ENCODE measurements around the gene AZIN2. TPM values are rescaled to one million over a fixed set of nuclear protein-coding genes. Genes with fewer than 3 reads are reported as not detected.

The AZIN2 gene
- total and polyA plus RNA-seq, 2 of the 8 experiments (the other 6 are each of a cell fraction or from before 2014, with no cell fraction given), result 0.22 to 0.91 TPM

- H2AFZ ChIP-seq (ENCODE audit: low read length), result no peak overlapping the region
- no peak overlapping the region for H3K9ac ChIP-seq (replicated peaks in 1 of 4; ENCODE audit: extremely low read depth in 1 of 4, low read depth in 3 of 4, low read length in 3 of 4)
- no peaks in the 10 kb centered on the region for H3K79me2 ChIP-seq (ENCODE audit: control insufficient read depth in 1 of 2, insufficient read depth in 2 of 2, low read length in 2 of 2)
- no peak overlapping the region for H3K56ac ChIP-seq (replicated peaks; ENCODE audit: insufficient read length, low read depth, low read length)
- ChIA-PET POLR2A (ENCODE audit: partially characterized antibody) (no interaction called here), CTCF (ENCODE audit: partially characterized antibody) (interaction anchor here (1.2 to 5.1 kb wide), 2 partner anchors 13 to 109 kb away, joined by 3 to 28 read pairs; no protein-coding TSS in a partner anchor)
- no peak overlapping the region for H3K27ac ChIP-seq (ENCODE audit: low read depth, low read length)
- FAIRE-seq (no peak), DNase-seq (ENCODE audit: low read depth in 1 of 2, low spot score in 2 of 2) (no peak)
- H2BK5ac ChIP-seq (ENCODE audit: low read depth, low read length), result no peak overlapping the region
- H2BK20ac ChIP-seq (ENCODE audit: low read length), result no peak overlapping the region
- H3K4me1 ChIP-seq (replicated peaks in 1 of 4; ENCODE audit: control insufficient read depth in 3 of 4, insufficient read depth in 4 of 4, low read length in 3 of 4), result peaks cover 0 to 3% (median 1%) of the 10 kb centered on the region in 4 experiments; a peak in 2 of 7 replicates
- no peaks in the 10 kb centered on the region for H3K9me3 ChIP-seq (ENCODE audit: insufficient read depth in 2 of 2, low read depth in 1 of 2, low read length in 1 of 2)
- no peak overlapping the region for H3K14ac ChIP-seq (ENCODE audit: insufficient read length)
- WGBS, 2 experiments (ENCODE audit: extremely low coverage in 1 of 2, insufficient coverage in 1 of 2, insufficient read length in 1 of 2, insufficient replicate concordance in 2 of 2, low coverage in 1 of 2, low lambda C conversion rate in 2 of 2, missing lambda C conversion rate in 1 of 2), result 6% methylated on average over 1 of the region's 1 CpG; no CpG with 5 or more reads in 1 of the 2 experiments
- no peaks in the 10 kb centered on the region for H4K20me1 ChIP-seq (replicated peaks in 1 of 2; ENCODE audit: control insufficient read depth in 1 of 2, insufficient read depth in 2 of 2, low read length in 2 of 2)
- H3K18ac ChIP-seq (ENCODE audit: extremely low read depth, low read length), result no peak overlapping the region
- no peak overlapping the region for H4K8ac ChIP-seq (ENCODE audit: extremely low read depth, insufficient read depth, low read length)
- no peak overlapping the region for H2AK5ac ChIP-seq (ENCODE audit: low read depth, low read length)
- no peaks in the 10 kb centered on the region for H3K36me3 ChIP-seq (ENCODE audit: control insufficient read depth in 2 of 4, insufficient read depth in 4 of 4, low read length in 3 of 4)
- H3K4ac ChIP-seq (replicated peaks; ENCODE audit: insufficient read length, low read depth, low read length), result no peak overlapping the region
- no peak overlapping the region for H3K23ac ChIP-seq (ENCODE audit: insufficient read length)
- no peaks in the 10 kb centered on the region; a peak in 1 of 7 replicates for H3K27me3 ChIP-seq (replicated peaks in 1 of 4; ENCODE audit: control insufficient read depth in 3 of 4, extremely low read depth in 1 of 4, insufficient read depth in 3 of 4, low read length in 3 of 4)
- H3K79me1 ChIP-seq (ENCODE audit: low read depth, low read length), result no peaks in the 10 kb centered on the region
- H2BK12ac ChIP-seq (ENCODE audit: low read depth, low read length), result no peak overlapping the region
- no peak overlapping the region for H4K91ac ChIP-seq (replicated peaks; ENCODE audit: insufficient read length, low read length)
- no peak overlapping the region for H3K4me2 ChIP-seq (ENCODE audit: insufficient read depth in 1 of 2, low read depth in 2 of 2, low read length in 2 of 2)
- H3K4me3 ChIP-seq (ENCODE audit: extremely low read depth in 1 of 4, insufficient read depth in 2 of 4, low read depth in 3 of 4, low read length in 4 of 4), result no peak overlapping the region
- no peak overlapping the region for H4K5ac ChIP-seq (ENCODE audit: insufficient read length, low read depth, low read length)
- no peaks in the 10 kb centered on the region for H3K23me2 ChIP-seq (ENCODE audit: low read depth, low read length)
- no peak overlapping the region for H2BK120ac ChIP-seq (replicated peaks; ENCODE audit: low read depth, low read length)
- no peak overlapping the region for H2BK15ac ChIP-seq (ENCODE audit: low read length)
- TF ChIP-seq ZNF274 (IDR thresholded peaks at IDR 0.05; ENCODE audit: borderline replicate concordance, extremely low read depth, low read length), result no peak
- no peak for TF ChIP-seq NANOG (IDR thresholded peaks at IDR 0.05; ENCODE audit: insufficient read depth, low read depth, low read length, poor library complexity, severe bottlenecking)
- no peak for TF ChIP-seq SIRT6 (IDR thresholded peaks at IDR 0.05; ENCODE audit: low read length)
- no peak for TF ChIP-seq PHF8 (conservative IDR thresholded peaks at IDR 0.05; ENCODE audit: low read depth, low read length)
- TF ChIP-seq SRF (IDR thresholded peaks at IDR 0.05; ENCODE audit: low read depth, low read length), result no peak
- TF ChIP-seq, protein P1, sequence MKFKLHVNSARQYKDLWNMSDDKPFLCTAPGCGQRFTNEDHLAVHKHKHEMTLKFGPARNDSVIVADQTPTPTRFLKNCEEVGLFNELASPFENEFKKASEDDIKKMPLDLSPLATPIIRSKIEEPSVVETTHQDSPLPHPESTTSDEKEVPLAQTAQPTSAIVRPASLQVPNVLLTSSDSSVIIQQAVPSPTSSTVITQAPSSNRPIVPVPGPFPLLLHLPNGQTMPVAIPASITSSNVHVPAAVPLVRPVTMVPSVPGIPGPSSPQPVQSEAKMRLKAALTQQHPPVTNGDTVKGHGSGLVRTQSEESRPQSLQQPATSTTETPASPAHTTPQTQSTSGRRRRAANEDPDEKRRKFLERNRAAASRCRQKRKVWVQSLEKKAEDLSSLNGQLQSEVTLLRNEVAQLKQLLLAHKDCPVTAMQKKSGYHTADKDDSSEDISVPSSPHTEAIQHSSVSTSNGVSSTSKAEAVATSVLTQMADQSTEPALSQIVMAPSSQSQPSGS (IDR thresholded peaks at IDR 0.05; ENCODE audit: low read length), result no peak
- TF ChIP-seq SAP30 (IDR thresholded peaks at IDR 0.05; ENCODE audit: insufficient read depth, insufficient replicate concordance, low read length), result no peak
- no peak for TF ChIP-seq NRF1 (IDR thresholded peaks at IDR 0.05; ENCODE audit: low read depth, low read length)
- TF ChIP-seq, protein P2, sequence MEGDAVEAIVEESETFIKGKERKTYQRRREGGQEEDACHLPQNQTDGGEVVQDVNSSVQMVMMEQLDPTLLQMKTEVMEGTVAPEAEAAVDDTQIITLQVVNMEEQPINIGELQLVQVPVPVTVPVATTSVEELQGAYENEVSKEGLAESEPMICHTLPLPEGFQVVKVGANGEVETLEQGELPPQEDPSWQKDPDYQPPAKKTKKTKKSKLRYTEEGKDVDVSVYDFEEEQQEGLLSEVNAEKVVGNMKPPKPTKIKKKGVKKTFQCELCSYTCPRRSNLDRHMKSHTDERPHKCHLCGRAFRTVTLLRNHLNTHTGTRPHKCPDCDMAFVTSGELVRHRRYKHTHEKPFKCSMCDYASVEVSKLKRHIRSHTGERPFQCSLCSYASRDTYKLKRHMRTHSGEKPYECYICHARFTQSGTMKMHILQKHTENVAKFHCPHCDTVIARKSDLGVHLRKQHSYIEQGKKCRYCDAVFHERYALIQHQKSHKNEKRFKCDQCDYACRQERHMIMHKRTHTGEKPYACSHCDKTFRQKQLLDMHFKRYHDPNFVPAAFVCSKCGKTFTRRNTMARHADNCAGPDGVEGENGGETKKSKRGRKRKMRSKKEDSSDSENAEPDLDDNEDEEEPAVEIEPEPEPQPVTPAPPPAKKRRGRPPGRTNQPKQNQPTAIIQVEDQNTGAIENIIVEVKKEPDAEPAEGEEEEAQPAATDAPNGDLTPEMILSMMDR (IDR thresholded peaks at IDR 0.05; ENCODE audit: control extremely low read depth in 1 of 3, insufficient read depth in 1 of 3, low read depth in 1 of 3, low read length in 3 of 3), result no peak
- TF ChIP-seq ASH2L (IDR thresholded peaks at IDR 0.05; ENCODE audit: low read length), result no peak
Observed at GRCh38 chr1:33042831-33043230, 38.1 kb upstream of the AZIN2 start.

Data from H1 (cell line).